GM18519 (cell line): ENCODE measurements around the gene GAREM1.
"Not testable (repeated sequence)": the region's sequence is repeated elsewhere in the genome, so short reads cannot be mapped to it uniquely, and the experiment has no call there.

Source experiments
- ATAC-seq: cut with Tn5 transposase; IDR thresholded peaks from one replicate; pipeline ENCODE4 v1.9.1; 2021; ENCODE audit warnings: mild to moderate bottlenecking, moderate library complexity; ENCODE audit not compliant: unreplicated experiment, low FRiP score

GAREM1 gene

DNA sequence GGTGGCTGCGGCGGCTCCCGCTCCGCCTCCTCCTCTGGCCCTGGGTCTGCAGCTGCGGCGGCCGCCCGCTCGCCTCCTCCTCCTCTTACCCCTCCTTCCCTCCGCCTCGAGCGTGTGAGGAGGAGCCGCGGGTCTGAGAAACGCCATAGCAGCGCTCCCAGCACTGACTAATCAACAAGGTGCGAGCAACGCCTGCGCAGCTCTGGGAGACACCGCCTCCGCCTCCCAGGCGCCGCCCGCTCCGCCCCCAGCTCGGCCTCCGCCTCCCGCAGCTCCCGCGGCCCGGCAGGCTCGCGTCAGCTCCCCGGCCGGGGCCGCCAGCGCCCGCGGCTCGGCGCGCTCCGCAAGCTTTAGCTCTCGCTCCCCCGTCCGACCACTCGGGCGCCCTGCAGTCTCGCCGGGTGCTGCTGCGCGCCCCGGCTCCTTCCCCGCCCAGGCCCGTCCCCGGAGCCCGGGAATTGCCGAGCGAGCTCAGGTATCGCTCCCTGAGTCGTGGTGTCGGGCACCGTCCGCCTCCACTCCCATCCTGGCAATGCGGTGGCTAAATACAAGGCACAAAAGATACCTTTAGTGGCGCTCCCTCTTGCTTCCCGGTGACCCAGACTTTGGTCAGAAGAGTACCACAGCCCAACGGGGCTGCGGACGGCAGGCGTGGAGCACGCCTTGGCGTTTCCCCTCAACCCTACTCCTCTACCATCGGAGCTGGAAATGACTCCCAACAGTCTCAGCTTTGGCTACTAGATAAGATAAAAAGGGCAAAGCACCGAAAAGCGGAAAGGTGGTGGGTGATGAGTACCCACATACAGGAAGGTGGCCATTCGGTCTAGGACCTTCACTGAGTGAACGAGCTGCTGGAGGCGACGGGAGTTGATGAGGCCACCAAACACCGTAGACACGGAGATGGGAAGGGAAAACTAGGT, at the start of gene GAREM1:
TSS of gene GAREM1 (minus strand) at position 169 of the 920 bp plus-strand sequence. CDS start 454 bp downstream, outside the sequence.
- ATAC-seq = peak; percentile 95

DNA sequence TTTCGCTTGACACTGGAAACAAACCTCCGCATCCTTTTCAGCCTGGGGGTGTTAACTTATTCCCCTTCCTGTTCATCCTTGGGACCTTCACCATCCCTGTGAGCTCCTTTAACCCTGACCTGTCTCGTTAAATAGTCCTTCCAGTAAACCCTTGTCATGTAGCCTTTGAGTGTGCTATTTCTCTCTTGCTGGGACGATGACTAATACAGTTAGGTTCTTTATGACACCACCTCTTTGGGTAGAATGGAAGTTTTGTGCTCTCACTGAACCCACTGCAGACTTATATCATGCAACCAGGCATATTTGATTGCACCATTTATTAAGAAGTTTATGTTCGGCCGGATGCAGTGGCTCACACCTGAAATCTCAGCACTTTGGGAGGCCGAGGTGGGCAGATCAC, 40.5 kb upstream of the GAREM1 start:
- ATAC-seq = no peak

DNA sequence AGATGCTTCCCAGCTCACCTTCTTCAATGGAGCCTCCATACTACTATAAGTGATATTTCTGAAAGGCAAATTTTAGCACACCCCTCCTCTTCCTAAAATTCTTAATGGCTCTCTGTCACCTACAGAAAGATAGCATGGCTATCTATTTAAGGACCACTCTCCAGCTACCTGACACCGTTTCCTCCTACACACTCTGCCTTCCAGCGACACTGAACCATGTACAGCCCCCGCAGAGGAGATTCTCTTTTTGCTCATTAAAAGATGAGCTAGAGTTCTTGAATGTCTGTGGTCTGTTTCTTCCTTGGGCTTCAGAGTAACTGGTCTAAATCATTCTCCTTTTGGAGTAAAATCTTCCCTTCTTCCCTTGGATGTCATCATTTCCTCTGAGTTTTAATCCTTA, 38.4 kb upstream of the GAREM1 start:
- no peak for ATAC-seq

DNA sequence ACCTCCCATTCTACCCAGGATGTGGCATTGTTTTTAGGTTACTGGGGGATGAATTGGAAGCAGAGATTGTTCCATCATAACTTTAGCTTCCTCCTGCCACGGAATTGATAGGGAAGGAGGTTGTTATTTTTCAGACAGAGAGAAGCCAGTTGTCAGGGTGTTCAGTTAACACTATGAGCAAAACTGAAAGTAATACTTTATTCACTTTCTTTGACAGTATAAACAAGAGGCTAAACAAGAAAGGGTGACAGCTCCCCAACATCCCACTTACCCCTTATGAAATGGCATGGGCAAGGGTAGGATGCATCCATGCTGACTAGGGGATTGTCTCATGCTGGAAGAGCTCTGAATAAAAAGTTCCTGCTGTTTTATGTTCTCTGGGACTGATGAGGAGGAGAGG, 36.4 kb upstream of the GAREM1 start:
- ATAC-seq = no peak

DNA sequence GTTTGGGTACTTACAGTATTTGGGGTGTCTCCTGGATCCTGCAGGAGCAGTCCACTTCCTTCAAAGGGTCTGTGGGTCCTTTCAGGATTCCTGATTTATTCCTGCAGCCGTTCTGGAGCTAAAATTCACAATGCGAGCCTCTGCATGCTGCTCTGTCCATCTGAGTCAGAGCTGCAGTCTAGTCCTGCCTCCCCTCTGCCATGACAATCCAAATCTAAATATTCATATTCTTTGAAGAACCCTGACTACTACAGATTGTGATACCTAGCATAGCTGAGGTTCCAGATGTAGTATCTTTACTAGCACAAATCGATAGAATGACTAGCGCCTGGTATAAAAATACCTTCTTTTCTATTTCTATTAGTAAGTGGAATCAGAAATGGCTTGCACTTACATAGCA, 31.3 kb upstream of the GAREM1 start:
- ATAC-seq = no peak

DNA sequence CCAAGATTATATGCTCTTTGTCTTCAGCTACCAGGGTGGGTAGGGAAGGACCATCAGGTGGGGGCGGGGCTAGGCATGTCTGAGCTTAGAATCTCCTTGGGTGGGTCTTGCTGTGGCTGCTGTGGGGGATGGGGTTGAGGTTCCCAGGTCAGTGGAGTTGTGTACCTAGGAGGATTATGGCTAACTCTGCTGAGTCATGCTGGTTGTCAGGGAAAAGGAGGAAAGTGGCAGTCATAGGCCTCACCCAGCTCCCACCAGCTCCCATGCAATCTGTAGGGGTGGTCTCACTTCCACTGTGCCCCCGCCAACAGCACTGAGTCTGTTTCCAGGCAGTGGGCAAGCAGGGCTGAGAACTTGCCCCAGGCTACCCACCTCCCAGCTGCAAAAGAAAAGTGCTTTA, 30.6 kb upstream of the GAREM1 start:
- not testable (repeated sequence) for ATAC-seq

DNA sequence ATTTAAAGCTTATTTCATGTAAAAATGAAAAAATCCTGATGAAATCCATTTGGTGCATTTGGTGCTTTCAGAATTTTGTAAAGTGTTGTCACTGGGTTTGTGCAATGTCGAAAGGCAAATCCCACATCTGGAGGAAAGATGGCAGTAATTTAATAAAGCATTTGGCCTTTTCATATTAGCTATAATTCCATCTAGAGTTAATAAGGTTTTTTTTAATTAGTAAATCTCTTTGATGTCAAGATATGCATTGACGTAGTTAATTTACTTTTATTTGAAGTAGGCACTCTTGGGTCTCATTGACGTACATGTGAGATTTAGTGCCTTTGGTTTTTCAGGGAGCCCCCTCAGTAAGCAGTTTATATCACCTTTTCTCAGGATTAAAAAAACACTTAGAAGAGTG, 12.3 kb upstream of the GAREM1 start:
- ATAC-seq = no peak

DNA sequence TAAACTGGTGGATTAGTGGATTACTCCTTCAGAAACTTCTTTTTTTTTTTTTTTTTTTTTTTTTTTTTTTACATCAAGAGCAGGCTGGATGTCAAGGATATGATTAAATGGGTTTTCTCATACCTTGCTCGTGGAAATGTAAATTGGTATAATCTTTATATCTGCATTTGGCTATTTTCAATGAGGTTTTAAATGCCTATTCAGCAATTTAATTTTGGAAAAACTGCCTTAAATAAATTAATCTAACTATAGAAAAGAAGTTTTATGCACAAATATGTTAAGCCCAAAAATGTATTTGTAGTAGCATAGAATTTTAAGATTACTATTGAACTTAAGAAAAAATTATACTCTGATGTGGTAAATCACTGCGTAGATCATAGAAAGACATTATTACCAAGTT, 11.4 kb upstream of the GAREM1 start:
- ATAC-seq = no peak

DNA sequence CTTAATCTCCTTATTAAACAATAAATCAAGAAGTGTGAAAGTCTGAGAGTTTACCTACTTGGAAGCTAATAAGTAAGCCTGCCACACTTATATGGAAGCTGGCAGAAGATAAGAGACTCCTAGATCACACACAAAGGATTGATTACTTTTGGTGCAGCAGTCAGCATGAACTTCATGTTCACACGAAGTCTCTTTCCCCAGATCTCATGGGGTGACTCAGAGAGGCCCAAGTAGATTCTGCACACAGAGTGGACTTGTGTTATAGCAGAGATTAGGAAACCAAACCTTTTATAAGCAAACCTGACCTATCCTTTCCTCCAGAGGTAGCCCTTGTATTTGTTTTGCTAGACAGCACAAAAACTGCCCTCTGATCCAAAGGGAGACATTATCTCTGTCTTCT, 9.9 kb upstream of the GAREM1 start:
- ATAC-seq = no peak

DNA sequence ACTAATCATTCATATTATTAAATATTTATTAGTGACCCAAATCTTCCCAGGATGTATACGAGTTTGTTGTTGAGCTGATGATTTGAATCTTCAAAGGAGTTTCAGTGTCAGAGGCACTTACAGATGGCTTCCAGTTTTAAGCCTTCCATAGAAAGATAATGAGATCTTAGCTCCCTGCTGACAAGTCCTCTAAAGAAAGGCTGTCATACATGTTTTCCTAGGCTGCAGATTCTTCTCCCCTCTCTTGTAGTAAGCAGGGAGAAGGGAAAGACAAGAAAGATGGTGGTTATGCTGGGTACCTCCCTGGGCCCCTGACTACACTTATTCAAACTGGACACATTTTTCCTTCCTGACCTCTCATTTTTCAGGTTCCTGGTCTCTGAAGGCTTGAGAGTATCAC, 8.1 kb upstream of the GAREM1 start:
- ATAC-seq = no peak

DNA sequence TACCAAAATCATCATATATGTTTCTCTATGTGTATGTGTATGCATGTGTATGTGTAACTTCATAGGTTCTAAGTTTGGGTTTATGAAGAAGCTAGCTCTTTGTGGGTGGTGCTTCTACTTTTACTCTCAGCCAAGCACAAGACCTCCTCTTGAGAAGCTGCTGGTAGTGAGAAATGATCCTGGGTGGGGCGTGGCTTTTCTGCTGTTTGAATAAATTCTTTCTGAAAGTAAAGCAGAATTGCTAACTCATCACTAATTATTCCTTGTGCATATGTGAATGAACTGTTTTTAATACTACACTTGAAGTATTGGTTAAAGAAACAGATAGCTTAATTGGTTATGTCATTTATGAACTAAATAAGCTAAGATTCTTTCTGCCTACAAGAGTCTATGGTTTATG, 7.6 kb upstream of the GAREM1 start:
- ATAC-seq = no peak

DNA sequence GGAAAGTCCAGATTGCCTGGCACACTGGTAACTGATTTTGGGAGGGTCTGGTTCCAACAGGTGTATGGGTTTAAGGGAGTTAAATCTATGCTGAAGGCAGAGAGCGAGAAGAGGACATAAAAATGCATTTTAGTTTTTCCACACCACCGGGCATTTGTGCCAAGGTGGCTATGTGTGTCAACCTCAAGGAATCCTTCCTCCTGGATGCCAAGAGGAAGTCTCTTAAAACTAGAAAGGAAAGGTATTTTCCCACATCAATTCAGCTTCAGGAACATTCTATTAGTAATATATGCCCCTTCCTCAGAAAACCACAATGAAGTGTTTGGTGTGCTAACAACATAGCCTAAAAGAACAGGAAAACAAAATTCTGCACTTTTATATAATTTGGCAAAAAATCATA, 5.4 kb upstream of the GAREM1 start:
- ATAC-seq = no peak

DNA sequence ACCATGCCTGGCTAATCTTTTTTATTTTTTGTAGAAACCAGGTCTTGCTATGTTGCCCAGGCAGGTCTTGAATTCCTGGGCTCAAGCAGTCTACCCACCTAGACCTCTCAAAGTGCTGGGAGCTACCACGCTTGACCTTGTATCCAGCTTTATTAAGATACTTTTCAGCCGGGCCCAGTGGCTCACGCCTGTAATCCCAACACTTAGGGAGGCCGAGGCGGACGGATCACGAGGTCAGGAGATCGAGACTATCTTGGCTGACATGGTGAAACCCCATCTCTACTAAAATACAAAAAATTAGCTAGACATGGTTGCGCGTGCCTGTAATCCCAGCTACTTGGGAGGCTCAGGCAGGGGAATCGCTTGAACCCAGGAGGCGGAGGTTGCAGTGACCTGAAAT, 4.4 kb upstream of the GAREM1 start:
- not testable (repeated sequence) for ATAC-seq

DNA sequence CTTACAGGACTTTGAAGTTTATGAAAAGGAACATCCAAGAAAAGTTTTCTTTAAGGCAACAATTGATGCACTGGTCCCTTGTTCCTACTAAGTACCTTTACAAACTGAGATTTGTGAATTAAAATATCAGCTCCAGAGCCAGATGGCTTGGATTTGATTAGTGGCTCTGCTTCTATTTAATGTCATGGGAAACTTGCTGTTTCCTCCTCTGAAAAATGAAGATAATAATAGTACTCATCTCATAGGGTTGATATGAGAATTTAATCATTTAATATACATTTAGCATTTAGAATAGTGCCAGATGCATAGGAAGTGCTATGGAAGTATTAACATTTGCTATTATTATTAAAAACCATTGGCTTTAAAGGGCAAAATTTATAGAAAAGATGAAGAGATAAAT, 2.6 kb upstream of the GAREM1 start:
- no peak for ATAC-seq

DNA sequence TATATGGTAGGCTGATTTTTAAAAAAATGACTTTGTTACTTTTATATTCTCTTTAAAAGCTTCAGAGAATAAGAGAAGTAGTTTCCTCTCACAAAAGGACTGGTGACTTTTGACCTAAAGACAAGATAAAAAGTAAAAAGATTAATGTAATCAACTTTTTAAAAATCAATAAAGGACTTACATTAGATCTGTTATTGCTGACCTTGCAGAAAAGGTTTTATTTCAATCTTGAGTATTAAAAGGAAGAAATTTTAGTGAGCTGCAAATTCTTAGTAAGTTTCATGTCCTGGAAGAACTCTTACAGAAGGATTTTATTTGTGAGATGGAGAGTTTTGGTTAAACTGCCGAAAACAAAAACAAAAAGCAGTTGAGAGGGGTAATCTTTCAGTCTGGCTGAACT, 2.2 kb upstream of the GAREM1 start:
- ATAC-seq = no peak

DNA sequence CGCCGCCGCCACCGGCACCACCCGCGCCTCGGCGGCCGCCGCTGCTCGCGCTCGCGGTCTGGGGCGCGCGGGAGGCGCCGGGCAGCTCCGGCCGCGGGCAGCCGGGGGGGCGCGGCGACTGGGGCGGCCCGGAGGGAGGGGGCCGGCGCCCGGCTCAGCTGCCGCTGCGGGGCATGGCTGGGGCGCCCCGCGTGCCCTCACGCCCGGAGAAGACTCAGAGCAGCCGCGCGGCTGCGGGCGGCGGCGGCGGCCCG, 295 bp downstream of the GAREM1 start:
- no peak for ATAC-seq

DNA sequence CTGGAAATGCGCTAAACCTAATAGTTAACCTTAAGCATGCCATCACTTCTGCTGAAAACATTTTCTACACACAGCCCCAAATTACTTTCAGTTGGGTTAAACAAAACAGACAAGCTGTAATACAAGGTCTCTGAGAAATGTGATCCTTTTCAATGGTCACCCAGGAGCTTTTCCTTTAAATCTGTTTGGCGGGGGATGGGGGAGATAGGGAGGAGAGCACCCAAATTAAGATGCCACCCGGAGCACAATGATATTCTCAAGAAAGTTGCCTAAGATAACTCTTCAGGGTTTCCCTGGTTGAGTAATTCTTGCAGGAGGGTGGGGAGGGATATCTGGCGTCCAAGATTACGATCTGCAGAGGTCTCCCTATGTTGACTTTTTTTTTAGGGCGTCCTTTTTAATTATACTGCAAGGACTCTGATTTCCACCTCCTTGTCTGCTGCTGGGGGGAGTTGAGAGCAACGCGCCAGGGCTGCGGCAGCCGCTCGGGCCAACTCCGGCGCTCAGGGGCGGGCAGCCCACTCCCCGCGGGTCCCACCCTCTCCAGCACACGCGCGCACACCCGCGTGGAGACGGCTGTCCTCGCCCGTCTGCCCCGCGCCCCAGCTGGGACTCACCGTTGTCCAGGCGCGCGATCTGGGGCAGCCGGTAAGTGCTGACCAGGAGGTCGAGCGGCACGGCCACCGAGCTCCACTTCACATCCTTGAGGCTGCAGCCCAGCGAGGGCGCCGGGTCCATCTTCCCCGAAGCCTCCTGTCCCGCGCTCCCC, 807 bp downstream of the GAREM1 start:
- ATAC-seq = no peak

DNA sequence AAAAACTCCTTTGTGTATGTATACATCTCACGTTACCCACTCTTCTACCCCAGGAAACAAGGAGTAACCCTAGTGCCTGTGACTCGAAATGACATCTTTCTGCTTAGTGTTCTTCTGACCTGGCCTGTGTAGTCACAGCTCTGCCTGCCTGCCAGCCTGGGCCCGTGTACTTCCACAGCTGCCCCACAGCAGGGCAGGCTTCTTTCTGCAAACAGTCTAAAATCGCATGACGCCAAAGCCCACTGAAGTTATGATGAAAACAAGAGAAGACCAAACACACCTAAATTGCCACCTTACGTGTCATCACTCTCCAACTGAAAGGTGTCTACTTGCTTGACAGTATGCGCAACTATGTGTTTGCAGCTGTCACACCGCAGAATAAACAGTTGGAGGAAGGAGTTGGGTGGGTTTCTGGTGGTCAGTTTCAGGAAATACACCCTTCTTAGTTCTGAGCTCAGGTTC, 1.5 kb downstream of the GAREM1 start:
- no peak for ATAC-seq

DNA sequence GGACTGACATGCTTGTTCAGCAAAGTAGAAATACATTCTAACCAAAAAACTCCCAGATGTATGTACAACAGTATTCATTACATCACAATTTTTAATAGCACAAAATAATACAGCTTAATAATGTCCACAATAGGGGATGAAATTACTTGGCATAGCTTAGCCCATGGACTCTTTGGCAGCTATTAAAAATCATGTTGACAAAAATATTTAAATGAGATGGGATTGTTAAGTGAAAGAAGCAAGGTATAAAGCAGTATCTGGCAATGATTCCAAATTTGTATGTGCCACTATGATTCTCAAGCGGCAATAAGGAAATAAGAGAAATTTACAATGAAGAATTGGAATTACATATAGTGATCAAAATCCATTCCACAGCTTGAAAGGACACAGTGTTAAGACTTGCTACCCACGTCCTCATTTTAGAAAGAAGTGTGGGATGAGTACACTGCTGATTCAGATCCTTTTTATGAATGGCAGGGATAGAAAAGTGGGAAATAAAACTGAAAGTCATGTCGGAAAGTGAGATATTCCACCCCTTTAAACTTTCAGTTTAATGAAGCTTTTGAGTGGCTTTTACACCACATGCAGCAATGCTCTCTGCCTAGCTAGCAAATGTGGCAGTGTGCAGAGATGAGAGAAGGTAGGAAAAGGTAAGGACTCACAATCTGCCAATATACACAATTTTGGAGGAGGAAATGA, 2.4 kb downstream of the GAREM1 start:
- no peak for ATAC-seq

DNA sequence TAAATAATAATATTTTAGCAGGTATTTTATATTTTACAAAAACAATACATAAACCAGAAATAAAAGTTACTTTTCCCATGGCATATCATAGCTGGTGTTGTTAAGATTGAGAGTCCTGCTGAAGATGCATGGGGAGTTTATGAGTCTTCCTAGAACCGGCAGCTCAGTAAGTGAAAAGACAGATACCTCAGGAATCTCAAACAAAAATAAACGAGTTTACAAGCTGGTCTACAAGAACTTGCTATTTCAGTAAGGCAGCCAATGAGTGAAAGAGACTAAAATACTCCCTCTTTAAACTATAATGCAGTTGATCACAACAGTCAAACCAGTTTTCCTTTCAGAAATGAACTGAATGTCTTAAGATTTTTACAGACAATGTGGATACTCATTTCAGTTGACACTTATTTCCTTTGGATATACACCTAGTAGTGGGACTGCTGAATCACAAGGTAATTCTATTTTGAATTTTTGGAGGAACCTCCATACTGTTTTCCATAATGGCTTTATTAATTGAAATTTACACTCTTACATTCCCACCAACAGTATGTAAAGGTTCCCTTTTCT, 8.9 kb downstream of the GAREM1 start:
- ATAC-seq = no peak

DNA sequence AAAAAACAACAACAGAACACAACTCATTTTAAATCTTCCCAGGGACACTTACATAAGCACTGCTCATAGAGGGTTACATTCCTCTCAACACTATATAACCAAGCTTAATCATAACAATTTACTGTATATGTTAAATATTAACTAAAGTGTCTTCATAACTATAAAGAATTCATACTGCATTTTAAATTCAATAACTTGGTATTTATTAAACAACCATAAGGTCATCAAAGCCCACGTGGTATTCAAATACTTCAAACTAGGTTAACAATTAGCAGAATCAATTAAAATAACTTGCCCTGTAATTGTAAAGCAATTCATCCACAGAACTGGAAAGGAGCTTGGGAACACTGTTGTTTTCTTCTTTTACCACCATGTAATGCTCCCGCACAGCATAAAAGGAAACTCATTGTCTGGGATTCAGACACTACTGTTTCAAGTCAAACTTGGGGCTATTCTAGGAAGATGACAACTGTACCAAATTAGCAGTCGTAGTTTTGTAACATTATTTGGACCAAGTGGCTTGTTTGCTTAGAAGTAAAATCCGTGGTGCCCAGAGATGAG, 10.4 kb downstream of the GAREM1 start:
- ATAC-seq = no peak
